Measurements from ENCODE around the gene TAF4.

TAF4 gene

DNA sequence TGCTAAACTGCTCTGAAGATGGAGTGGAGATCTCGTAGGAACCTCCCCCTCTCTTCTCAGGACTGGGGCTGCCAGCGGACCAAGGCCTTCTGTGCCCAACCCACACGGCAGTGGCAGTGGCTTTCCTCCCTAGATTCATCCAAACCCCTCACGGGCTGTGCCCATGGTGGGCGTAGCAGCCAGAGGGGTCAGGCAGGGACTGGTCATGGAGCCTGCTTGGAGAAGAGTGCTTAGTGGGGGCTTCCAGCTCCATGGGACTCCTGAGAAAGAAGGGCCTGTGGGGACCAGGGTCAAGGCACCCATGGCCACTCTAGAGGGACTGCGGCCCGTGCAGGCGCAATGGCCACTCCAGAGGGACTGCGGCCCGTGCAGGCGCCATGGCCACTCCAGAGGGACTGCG lies 86.6 kb downstream of the TAF4 start:
- no peak for TF ChIP-seq WT1 (tag by site-specific recombination; IDR thresholded peaks at IDR 0.05)
- TF ChIP-seq, protein P1, sequence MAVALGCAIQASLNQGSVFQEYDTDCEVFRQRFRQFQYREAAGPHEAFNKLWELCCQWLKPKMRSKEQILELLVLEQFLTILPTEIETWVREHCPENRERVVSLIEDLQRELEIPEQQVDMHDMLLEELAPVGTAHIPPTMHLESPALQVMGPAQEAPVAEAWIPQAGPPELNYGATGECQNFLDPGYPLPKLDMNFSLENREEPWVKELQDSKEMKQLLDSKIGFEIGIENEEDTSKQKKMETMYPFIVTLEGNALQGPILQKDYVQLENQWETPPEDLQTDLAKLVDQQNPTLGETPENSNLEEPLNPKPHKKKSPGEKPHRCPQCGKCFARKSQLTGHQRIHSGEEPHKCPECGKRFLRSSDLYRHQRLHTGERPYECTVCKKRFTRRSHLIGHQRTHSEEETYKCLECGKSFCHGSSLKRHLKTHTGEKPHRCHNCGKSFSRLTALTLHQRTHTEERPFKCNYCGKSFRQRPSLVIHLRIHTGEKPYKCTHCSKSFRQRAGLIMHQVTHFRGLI (tag by site-specific recombination; IDR thresholded peaks at IDR 0.05) = no peak
- TF ChIP-seq, protein P2, sequence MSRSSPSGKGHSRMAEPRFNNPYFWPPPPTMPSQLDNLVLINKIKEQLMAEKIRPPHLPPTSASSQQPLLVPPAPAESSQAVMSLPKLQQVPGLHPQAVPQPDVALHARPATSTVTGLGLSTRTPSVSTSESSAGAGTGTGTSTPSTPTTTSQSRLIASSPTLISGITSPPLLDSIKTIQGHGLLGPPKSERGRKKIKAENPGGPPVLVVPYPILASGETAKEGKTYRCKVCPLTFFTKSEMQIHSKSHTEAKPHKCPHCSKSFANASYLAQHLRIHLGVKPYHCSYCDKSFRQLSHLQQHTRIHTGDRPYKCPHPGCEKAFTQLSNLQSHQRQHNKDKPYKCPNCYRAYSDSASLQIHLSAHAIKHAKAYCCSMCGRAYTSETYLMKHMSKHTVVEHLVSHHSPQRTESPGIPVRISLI (tag by site-specific recombination; IDR thresholded peaks at IDR 0.05) = no peak
- TF ChIP-seq KLF1 (tag by site-specific recombination; IDR thresholded peaks at IDR 0.05) = no peak
- TF ChIP-seq ZNF792 (tag by site-specific recombination; IDR thresholded peaks at IDR 0.05) = no peak
- no peak for TF ChIP-seq ZNF112 (tag by site-specific recombination; IDR thresholded peaks at IDR 0.05)
- no peak for TF ChIP-seq ZNF843 (tag by site-specific recombination; IDR thresholded peaks at IDR 0.05)
- TF ChIP-seq SETDB1 (IDR thresholded peaks at IDR 0.05; ENCODE audit: insufficient read length, low read length) = no peak
- no peak for TF ChIP-seq ZNF391 (tag by site-specific recombination; IDR thresholded peaks at IDR 0.05; ENCODE audit: borderline replicate concordance, low read depth)
- TF ChIP-seq ZNF416 (tag by site-specific recombination; IDR thresholded peaks at IDR 0.05) = no peak
- Histone ChIP-seq H3K9me3 (ENCODE audit: control insufficient read depth, insufficient read depth, low read depth, low read length) (no peaks in the 10 kb centered on the region), H3K36me3 (ENCODE audit: control insufficient read depth in 2 of 2, insufficient read depth in 1 of 2, low read length in 2 of 2) (peaks cover 0 to 33% of the 10 kb centered on the region in 2 experiments; a peak in 1 of 3 replicates), H3K4me3 (ENCODE audit: low read depth, low read length) (no peak overlapping the region), H3K4me1 (ENCODE audit: control insufficient read depth, insufficient read depth, low read length) (no peaks in the 10 kb centered on the region), H3K27ac (ENCODE audit: extremely low read depth, low read depth, low read length) (no peak overlapping the region)
- POLR2A ChIA-PET = no interaction called here
- CTCF ChIA-PET = no interaction called here

DNA sequence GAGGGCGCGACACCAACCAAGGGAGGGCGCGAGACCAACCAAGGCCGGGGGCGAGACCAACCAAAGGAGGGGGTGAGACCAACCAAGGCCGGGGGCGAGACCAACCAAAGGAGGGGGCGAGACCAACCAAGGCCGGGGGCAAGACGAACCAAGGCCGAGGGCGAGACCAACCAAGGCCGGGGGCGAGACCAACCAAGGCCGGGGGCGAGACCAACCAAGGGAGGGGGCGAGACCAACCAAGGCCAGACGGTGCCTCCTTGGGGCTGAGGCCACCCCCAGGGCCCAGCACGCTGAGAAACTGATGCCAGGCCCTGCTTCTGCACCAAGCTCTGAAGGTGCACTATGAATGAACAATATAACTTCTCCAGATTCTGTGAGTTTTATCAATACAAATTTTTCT lies 87.2 kb downstream of the TAF4 start:
- TF ChIP-seq EGR2 (tag by site-specific recombination; IDR thresholded peaks at IDR 0.05; ENCODE audit: low read depth) = peak; percentile 11; the same call in 1 of the 2 replicates
- TF ChIP-seq ZNF335 (tag by site-specific recombination; conservative IDR thresholded peaks at IDR 0.05) = no peak
- H3K27ac ChIP-seq (ENCODE audit: extremely low read depth, low read depth, low read length) = no peak overlapping the region
- ChIA-PET CTCF (no interaction called here), POLR2A (no interaction called here)
- no peaks in the 10 kb centered on the region for H3K9me3 ChIP-seq (ENCODE audit: control insufficient read depth, insufficient read depth, low read depth, low read length)
- H3K4me1 ChIP-seq (ENCODE audit: control insufficient read depth, insufficient read depth, low read length) = no peaks in the 10 kb centered on the region
- peaks cover 0 to 36% of the 10 kb centered on the region in 2 experiments; a peak in 1 of 3 replicates for H3K36me3 ChIP-seq (ENCODE audit: control insufficient read depth in 2 of 2, insufficient read depth in 1 of 2, low read length in 2 of 2)
- no peak overlapping the region for H3K4me3 ChIP-seq (ENCODE audit: low read depth, low read length)

DNA sequence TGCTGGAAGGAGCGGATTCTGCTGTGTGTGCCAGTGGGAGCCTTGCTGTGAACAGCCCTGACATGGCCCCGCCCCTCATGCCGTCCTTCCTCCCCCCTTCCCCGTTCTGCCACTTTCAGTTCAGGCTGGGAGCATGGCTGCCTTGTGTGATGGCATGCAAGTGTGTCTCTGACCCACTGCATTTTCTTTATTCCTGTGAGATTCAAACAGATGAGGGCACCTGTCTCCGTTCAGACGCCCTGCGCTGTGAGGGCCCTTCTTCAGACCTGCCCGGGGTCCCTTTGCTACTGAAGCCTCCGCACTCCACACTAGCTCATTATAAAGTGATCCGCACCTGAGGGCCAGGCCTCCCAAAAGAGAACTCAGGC lies 88.3 kb downstream of the TAF4 start:
- Histone ChIP-seq H3K4me3 (ENCODE audit: low read depth, low read length) (no peak overlapping the region), H3K9me3 (ENCODE audit: control insufficient read depth, insufficient read depth, low read depth, low read length) (no peaks in the 10 kb centered on the region), H3K4me1 (ENCODE audit: control insufficient read depth, insufficient read depth, low read length) (no peaks in the 10 kb centered on the region), H3K36me3 (ENCODE audit: control insufficient read depth in 2 of 2, insufficient read depth in 1 of 2, low read length in 2 of 2) (peaks cover 0 to 46% of the 10 kb centered on the region in 2 experiments; a peak in 1 of 3 replicates), H3K27ac (ENCODE audit: extremely low read depth, low read depth, low read length) (no peak overlapping the region)
- TF ChIP-seq ZNF530 (tag by site-specific recombination; IDR thresholded peaks at IDR 0.05; ENCODE audit: low read depth) (no peak), ZNF600 (tag by site-specific recombination; IDR thresholded peaks at IDR 0.05) (peak; percentile 72)
- POLR2A ChIA-PET = no interaction called here
- CTCF ChIA-PET = interaction anchor here (0.7 kb wide), 1 partner anchor 161 kb away, joined by 3 read pairs; no protein-coding TSS in a partner anchor

DNA sequence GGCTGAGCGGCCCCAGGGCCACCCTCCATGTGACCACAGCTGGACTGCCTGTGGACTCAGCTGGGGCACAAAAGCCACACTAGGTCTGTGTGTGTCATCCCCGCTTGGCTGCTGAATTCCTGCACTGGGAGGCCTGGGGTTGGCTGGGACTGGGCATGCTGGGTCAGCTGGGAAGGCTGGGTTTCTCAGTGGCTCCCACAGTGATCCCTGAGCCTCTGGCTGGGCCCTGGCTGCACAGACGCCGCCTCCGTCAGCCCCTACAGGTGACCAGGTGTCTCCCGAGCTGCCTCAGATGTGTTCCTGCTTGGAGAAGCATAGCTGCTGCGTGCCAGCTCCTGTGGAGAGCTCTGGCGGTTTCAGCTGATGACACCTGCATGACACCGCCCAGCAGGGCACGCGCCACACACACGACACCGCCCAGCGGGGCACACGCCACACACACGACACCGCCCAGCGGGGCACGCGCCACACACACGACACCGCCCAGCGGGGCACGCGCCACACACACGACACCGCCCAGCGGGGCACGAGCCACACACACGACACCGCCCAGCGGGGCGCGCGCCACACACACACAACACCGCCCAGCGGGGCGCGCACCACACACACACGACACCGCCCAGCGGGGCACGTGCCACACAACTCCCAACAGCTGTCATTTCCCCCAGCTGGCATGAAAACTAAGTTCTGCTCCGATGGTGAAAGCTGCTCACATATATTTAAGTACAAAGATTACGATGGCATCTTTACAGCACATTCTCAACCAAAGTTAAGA lies 88.8 kb downstream of the TAF4 start:
- ChIA-PET CTCF (interaction anchor here (0.7 kb wide), 1 partner anchor 161 kb away, joined by 3 read pairs; no protein-coding TSS in a partner anchor), POLR2A (no interaction called here)
- TF ChIP-seq ZNF560 (tag by site-specific recombination; IDR thresholded peaks at IDR 0.05; ENCODE audit: borderline replicate concordance) (no peak), ZNF792 (tag by site-specific recombination; IDR thresholded peaks at IDR 0.05) (no peak), ZIC2 (tag by site-specific recombination; IDR thresholded peaks at IDR 0.05) (peak; percentile 78), TCF7L2 (IDR thresholded peaks at IDR 0.05; ENCODE audit: borderline replicate concordance, low read depth, low read length) (no peak)
- TF ChIP-seq, protein P3, sequence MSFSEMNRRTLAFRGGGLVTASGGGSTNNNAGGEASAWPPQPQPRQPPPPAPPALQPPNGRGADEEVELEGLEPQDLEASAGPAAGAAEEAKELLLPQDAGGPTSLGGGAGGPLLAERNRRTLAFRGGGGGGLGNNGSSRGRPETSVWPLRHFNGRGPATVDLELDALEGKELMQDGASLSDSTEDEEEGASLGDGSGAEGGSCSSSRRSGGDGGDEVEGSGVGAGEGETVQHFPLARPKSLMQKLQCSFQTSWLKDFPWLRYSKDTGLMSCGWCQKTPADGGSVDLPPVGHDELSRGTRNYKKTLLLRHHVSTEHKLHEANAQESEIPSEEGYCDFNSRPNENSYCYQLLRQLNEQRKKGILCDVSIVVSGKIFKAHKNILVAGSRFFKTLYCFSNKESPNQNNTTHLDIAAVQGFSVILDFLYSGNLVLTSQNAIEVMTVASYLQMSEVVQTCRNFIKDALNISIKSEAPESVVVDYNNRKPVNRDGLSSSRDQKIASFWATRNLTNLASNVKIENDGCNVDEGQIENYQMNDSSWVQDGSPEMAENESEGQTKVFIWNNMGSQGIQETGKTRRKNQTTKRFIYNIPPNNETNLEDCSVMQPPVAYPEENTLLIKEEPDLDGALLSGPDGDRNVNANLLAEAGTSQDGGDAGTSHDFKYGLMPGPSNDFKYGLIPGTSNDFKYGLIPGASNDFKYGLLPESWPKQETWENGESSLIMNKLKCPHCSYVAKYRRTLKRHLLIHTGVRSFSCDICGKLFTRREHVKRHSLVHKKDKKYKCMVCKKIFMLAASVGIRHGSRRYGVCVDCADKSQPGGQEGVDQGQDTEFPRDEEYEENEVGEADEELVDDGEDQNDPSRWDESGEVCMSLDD (tag by site-specific recombination; IDR thresholded peaks at IDR 0.05) = no peak
- H3K36me3 ChIP-seq (ENCODE audit: control insufficient read depth in 2 of 2, insufficient read depth in 1 of 2, low read length in 2 of 2) = peaks cover 0 to 50% of the 10 kb centered on the region in 2 experiments; a peak in 1 of 3 replicates
- no peak overlapping the region for H3K4me3 ChIP-seq (ENCODE audit: low read depth, low read length)
- H3K4me1 ChIP-seq (ENCODE audit: control insufficient read depth, insufficient read depth, low read length) = no peaks in the 10 kb centered on the region
- no peak overlapping the region for H3K27ac ChIP-seq (ENCODE audit: extremely low read depth, low read depth, low read length)
- no peaks in the 10 kb centered on the region for H3K9me3 ChIP-seq (ENCODE audit: control insufficient read depth, insufficient read depth, low read depth, low read length)

Data from HEK293 (cell line).